AML-193 (cell line): ENCODE measurements around the gene LCE2B.
A peak's percentile ranks its signal among the peaks of the same experiment; 100 is the strongest.
"Not testable (repeated sequence)": the region's sequence is repeated elsewhere in the genome, so short reads cannot be mapped to it uniquely, and the experiment has no call there.

Experiments used
- DNase-seq, 2 experiments: peaks; one replicate each; lab custom pipeline; 2025; lab: John Stamatoyannopoulos, UW

Gene LCE2B, protein sequence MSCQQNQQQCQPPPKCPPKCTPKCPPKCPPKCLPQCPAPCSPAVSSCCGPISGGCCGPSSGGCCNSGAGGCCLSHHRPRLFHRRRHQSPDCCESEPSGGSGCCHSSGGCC

DNA sequence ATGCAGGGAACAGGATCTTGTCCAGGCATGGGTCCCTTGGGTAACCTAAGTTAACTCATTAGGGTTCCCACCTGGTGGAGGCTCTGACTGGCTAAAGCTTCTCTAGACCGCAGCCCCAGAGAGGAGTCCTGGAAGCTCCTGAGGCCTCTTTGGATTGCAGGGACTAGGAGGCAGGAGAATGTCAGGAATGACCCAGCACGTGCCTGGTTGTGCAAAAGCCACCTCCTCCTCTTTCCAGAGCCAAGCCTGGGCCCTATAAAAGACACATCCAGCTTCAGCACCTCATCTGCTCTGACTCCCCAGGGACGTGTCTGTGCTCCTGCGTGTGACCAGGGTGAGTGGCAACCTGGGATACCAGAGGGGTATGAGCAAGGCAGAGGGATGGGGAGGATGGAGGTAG lies at the start of gene LCE2B:
TSS of gene LCE2B (plus strand) at position 301 of the 400 bp plus-strand sequence. CDS start 721 bp downstream, outside the sequence.
- not testable (repeated sequence) for DNase-seq

DNA sequence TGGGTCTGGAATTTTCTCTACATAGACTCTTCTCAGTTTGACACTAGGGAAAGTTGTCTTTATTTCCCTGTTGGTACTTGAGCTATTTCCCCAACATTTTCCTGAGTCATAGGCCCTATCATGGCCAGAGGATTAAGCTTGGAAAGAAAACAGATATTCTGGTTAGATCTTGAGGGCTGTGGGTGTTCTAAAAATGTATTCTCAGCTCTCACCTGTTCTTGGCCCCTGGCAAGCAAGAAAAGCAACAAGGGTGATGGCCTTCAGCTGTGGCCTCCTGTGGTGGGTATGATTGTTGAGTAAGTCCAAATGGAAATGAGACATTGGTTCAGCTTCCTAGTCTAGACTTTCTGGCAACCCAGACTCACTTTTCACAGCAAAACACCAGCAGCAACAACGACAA lies 45.6 kb upstream of the LCE2B start:
- DNase-seq: no peak

DNA sequence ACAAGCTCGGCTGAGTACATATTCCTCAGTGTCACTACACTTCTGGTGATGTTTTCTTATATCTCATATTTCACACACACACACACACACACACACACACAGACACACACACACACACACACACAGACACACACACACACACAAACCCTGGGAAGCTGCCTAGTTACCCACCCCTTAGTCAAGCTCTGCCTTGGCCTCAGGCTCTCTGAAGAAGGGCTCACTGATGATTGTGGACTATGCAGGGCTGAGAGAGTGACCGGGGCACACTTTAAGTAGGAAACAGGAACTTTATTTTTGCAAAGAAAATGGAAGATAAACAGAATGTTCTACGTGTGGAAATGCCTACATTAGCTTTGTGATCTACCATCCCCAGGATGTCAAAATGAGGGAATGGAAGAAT lies 42.0 kb upstream of the LCE2B start:
- no peak for DNase-seq

DNA sequence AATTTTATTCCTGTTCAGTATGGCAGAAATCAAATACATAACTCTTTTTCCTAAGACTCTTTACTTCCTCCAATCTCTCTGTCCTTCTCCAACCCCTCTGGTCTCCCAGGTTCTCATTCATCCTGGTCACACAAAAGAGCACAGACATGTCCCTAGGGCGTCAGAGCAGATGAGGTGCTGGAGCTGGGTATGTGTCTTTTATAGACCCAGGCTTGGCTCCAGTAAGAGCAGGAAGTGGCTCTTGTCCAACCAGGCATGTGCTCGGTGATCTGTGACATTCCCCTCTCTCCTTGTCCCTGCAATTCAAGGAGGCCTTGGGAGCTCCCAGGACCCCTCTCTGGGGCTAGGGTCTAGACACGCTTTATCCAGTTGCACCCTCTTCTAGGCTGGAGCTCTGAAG lies 40.8 kb upstream of the LCE2B start:
- no peak for DNase-seq

DNA sequence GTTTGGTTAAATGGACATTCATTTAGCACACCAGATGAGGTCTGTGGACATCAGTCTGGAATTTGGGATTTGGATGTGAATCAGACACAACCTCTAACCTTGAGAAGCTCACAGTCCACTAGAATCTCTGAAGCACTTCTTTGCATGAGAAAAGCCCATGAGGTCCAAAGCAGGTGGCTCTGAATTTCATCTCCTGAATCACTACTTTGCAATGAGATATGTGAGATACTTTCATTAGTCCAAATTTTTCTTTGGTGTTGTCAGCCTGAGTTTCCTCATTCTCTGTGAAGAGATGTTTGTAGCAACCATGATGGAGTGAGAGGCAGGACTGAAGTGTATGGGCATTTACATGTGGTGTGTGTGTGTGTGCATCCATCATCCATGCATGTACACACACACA lies 39.3 kb upstream of the LCE2B start:
- DNase-seq: no peak

DNA sequence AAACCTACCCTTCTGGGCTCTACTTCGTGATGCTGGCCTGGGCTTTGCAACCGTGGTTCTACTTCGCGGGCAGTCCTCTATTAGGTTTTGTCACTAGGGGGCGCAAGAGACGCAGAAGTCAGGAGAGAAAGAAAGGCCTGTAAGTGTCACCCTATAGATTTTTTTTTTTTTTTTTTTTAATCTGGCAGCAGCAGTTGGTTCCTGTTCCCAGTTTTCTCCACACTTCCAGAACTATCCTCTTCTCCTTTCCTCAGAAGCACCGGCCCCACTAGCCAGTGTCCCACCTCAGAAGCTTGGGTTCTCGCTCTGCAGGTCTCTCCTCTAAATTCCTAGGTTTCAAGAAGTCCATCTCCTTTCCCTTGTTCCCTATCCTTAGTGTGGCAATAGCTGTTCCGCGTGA lies 31.8 kb upstream of the LCE2B start:
- DNase-seq: peak; percentile 59 to 61

DNA sequence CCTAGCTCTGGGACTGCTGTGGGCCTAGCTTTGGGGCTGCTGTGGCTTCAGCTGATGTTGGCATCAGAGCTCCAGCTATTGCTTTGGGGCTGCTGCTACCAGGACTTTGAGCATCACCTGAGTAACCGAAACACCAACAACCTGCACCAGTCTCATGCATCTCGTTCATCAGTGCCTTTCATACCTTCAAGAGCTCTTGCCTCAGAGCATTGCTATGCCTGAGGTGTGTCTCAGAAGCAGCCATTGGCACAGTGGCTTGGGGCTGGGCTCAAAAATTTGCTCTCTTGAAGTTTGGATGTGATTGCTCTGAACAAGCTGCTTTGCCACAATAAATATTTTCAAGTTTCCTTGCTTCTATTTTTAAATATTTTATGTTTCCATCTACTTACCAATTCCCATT lies 29.5 kb upstream of the LCE2B start:
- no peak for DNase-seq

DNA sequence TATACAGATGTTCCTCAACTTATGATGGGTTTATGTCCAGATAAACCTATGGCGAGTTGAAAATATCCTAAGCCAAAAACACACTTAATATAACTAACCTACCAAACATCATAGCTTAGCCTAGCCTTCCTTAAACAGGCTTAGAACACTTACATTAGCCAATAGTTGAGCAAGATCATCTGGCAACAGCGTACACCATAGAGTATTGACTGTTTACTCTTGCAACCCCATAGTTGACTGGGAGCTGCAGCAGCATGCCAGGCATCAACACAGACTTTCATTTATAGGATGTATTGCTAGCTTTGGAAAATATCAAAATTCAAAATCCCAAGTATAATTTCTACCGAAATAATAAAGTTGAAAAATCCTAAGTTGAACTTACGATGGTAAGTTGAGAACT lies 28.2 kb upstream of the LCE2B start:
- no peak for DNase-seq

DNA sequence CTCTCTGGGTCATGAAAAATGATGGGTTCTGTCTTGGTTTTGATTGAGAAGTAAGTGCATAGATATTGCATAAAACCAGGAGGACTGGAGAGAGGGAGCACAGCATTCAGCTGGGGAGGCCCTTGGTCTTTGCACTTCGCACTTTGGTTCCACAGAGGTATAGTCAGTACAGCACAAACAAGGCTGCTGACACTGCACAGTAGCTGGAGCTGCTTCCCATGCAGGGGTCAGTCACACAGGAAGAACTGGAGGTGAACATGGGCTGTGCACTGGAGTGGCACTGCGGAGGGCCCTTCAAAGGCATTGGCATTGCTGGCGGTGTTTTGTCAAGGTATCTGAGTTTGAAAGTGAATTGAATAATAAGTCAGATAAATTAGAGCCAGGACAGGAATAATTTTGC lies 27.3 kb upstream of the LCE2B start:
- DNase-seq: no peak

DNA sequence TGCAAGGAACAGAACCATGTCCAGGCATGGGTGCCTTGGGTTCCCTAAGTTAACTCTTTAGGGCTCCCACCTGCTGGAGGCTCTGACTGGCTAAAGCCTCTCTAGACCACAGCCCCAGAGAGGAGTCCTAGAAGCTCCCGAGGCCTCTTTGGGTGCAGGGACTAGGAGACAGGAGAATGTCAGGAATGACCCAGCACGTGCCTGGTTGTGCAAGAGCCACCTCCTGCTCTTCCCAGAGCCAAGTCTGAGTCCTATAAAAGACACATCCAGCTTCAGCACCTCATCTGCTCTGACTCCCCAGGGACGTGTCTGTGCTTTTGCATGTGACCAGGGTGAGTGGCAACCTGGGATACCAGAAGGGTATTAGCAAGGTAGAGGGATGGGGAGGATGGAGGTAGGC lies 22.8 kb upstream of the LCE2B start, which contains the start of gene LCE2D:
TSS of gene LCE2D (plus strand) at position 283 of the 400 bp plus-strand sequence. CDS start 726 bp downstream, outside the sequence.
- DNase-seq: no peak

DNA sequence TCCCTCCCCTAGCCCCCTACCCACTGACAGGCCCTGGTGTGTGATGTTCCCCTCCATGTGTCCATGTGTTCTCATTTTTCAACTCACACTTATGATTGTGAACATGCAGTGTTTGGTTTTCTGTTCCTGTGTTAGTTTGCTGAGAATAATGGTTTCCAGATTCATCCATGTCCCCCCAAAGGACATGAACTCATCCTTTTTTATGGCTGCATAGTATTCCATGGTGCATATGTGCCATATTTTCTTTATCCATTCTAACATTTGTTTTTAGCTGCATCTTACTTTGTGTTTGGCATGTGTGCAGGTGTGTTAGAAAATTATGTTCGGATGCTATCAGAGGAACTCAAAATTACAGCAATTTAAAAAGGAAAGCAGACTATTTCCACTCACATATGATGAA lies 19.8 kb upstream of the LCE2B start:
- not testable (repeated sequence) for DNase-seq

DNA sequence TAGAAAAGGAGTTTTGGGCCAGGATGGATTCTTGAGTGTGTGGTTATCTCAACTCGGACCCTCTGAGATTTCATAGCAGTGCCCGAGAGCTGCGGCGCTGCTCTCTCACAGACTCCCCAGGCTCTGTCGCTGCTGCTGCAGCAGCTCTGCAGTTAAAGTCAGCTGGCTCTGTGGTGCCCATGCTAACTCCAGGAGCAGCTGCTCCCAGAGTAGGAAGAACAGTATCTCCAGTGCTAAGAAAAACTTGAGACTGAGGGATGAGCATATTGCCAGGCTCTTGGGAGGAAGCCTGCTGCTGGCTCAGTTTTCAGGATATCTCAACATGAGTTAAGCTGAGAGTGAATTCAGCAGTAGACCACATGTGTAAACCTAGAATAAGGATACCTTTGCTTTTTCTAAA lies 18.3 kb upstream of the LCE2B start:
- no peak for DNase-seq

DNA sequence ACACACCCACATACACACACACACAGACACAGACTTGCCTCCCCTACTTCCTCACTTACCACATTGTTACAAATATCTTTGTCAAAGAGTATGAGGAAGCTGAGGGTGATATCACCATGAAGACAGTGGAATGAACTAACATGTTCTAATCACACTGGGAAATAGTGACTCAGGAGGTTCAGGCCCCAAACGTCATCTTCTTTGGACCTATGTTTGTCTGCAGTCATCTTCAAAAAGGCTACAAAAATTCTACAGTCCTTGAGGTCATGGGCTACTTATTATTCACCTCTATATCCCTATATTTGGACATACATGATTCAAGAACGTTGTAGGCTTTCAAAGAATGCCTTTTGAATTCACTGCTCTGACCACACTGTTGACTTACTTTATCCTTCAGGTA lies 12.9 kb upstream of the LCE2B start:
- no peak for DNase-seq

DNA sequence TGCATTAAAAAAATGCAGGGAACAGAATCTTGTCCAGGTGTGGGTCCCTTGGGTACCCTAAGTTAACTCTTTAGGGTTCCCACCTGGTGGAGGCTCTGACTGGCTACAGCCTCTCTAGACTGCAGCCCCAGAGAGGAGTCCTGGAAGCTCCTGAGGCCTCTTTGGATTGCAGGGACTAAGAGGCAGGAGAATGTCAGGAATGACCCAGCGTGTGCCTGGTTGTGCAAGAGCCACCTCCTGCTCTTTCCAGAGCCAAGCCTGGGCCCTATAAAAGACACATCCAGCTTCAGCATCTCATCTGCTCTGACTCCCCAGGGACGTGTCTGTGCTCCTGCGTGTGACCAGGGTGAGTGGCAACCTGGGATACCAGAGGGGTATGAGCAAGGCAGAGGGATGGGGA lies 10.9 kb upstream of the LCE2B start, which contains the start of gene LCE2C:
TSS of gene LCE2C (plus strand) at position 297 of the 400 bp plus-strand sequence. CDS start 737 bp downstream, outside the sequence.
- not testable (repeated sequence) for DNase-seq

DNA sequence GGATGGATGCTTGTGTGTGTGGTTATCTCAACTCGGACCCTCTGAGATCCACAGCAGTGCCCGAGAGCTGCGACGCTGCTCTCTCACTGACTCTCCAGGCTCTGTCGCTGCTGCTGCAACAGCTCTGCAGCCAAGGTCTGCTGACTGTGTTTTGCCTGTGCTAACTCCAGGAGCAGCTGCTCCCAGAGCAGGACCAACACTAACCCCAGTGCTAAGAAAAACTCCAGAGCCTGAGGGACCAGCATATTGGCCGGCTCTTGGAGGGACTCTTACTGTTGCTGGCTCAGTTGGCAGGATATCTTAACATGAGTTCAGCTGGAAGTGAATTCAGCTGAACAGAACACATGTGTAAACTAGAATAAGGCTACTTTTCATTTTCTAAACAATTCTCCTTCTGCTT lies 6.5 kb upstream of the LCE2B start:
- no peak for DNase-seq

DNA sequence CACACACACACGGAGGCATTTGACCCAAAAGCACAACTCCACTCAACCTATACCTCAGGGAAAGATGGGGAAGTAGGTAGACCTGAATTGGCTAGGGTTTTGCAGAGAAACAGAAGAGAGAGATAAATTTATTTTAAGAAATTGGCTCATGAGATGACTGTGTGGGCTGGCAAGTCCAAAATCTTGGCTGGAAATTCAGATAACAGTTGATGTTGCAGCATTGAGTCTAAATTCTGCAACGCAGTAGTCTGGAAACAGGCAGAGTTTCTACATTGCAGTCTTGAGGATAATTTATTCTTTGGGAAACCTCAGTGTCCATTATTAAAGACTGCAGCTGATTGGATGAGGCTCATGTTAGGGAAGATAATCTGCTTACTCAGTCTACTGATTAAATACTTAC lies 4.3 kb upstream of the LCE2B start:
- no peak for DNase-seq

DNA sequence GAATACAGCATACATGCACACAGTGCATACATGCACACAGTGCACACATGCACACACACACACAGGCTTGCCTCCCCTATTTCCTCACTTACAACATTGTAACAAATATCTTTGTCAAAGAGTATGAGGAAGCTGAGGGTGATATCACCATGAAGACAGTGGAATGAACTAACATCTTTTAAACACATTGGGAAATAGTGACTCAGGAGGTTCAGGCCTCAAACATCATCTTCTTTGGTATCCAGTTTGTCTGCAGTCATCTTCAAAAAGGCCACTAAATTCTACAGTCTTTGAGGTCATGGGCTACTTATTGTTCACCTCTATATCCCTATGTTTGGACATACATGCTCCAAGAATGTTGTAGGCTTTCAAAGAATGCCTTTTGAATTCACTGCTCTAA lies 2.1 kb upstream of the LCE2B start:
- DNase-seq: no peak

DNA sequence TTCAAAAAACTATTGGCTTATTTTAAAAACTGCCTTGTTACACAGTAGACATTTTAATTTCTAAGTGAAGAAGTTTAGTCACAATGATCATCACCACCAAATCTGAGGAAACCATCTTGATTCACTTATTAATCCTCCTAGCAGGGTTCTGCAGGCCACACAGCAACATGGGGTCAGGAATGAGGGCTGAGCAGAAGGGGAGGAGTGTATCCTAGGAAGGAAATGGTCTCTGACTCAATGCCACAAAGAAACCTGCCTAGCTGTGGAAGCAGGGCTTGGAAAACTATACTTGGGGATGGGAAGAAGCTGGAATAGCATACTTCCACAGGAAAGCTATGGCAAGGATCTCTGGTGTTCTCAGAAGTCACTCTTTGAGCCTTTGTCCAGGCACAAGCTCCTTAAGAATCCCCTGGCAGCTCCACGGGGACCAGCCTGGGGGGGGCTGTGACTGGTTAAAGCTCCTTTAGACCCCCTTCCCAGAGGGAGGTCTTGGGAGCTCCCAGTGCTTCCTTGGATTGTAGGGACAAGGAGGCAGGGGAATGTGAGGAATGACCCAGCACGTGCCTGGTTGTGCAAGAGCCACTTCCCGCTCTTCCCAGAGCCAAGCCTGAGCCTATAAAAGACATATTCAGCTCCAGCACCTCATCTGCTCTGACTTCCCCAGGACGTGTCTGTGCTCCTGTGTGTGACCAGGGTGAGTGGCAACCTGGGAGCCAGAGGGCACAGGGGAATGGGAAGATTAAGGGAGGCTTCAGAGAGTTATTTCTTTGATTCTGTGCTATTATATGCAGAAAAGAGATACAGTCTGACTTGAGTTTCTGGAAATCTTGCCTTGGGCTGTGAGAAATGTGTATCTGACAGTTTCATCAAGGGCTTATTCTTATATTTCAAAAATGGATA lies 12.0 kb downstream of the LCE2B start, which contains the start of gene LCE2A:
TSS of gene LCE2A (plus strand) at position 645 of the 900 bp plus-strand sequence. CDS start 557 bp downstream, outside the sequence.
- DNase-seq: no peak

DNA sequence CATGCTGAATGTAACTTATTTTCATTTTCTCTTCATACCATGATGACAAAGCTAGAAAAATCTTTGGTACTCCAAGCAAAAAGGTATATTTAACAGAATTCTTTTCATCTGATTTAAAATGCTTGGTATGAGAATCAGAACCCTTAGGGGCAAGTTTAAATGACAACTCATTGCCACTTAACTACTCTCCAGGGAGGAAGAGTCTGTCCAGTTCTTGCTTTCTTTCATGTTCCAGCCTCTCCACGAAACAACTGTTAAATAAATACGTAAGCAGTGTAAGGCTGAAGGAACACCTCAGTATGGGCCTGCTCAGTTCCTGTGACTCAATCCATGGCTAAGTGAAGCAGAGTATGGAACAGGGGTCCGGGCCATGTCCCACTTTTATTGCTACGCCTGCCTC lies 13.8 kb downstream of the LCE2B start:
- no peak for DNase-seq

DNA sequence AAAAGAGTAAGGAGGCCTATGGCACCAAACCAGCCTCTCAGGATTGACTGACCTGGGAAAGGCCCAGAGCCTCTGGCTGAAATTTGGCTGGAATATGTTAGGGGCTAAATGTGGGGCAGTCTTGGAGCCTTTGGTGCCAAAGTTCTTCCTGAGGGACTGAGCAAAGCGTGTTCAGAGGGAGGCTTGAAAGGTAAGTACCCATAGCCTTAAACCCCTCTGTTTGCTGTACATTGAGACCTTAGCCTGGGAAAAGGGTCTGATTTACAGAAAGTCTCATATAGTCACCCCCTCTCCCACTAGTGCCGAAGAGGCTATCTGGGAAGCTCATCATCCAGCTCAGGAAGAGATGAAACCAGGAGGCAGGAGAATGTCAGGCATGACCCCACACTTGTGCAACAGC lies 21.9 kb downstream of the LCE2B start, which contains the start of gene LCE4A:
TSS of gene LCE4A (plus strand) at position 301 of the 400 bp plus-strand sequence. CDS start 916 bp downstream, outside the sequence.
- no peak for DNase-seq

DNA sequence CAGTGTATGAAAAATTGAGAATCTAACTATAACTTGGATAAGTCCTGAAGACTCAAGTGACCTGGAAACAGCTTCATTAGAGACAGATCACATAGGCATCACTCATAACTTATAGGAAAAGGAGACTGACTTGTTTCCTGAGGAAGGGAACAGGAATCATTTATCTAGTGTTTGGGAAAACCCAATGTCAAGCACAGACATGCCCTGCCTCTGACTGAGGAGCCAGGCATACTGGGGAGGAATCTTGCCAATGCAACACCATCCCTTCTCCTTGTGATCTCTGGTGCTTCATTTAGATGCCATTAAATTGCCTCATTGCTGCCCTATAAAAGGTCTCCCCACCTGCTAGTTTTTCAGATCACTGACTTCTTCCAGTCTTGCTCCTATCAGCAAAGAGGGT lies 32.3 kb downstream of the LCE2B start:
- DNase-seq: no peak

DNA sequence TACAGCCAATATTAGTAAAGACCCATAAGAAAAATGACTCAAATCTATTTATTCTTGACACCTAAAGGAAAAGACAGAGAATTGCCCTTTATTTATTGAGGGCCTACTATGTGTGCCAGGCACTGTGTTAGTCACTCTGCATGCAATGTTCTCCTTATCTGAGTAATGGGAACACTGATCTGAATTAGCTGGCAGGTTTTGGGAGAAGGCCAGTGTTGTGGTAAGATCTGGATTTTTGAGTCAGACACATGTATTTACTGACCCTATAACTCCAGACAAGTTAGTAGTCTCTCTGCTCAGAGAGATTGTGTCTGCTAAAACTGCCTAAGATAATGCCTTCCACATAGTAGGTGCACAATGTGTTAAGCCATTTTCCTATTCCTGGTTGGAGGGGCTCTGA lies 39.3 kb downstream of the LCE2B start:
- DNase-seq: no peak

DNA sequence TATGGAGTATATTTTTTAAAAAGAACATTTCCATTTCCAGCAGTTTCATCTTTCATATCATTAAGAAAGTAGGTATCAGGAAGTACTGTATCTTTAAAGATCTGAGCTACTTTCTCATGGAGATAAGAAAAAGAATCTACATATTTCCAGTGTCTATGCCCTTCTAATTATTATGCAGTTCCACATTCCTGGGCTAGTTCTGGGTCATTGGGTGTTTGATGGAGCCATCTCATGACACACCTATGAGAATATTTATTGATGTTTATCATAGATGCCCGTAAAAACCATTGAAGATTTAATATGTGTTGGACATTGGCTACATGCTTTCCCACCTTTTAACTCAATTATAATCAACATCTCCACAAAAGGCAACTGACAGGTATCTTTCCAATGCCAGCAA lies 43.1 kb downstream of the LCE2B start:
- no peak for DNase-seq
